ENCODE results near the gene WDR5. TPM values are rescaled to one million over a fixed set of nuclear protein-coding genes. Genes with fewer than 3 reads are reported as not detected.

The WDR5 gene
- total RNA-seq, 1 experiment from 2014 or later = 62.5 TPM

GRCh38 chr9:134168757-134169550 is 33.1 kb downstream of the WDR5 start:
- no peak overlapping the region for H3K27ac Mint-ChIP-seq
- TF ChIP-seq ZNF396 (CRISPR knock-in tag; IDR thresholded peaks at IDR 0.05; ENCODE audit: borderline replicate concordance) (no peak), E2F5 (CRISPR knock-in tag; IDR thresholded peaks at IDR 0.05) (no peak), ZBTB21 (CRISPR knock-in tag; IDR thresholded peaks at IDR 0.05; ENCODE audit: borderline replicate concordance) (no peak), ZNF317 (CRISPR knock-in tag; IDR thresholded peaks at IDR 0.05; ENCODE audit: borderline replicate concordance, low read depth) (no peak), NR1H2 (CRISPR knock-in tag; IDR thresholded peaks at IDR 0.05) (no peak), KAT7 (CRISPR knock-in tag; IDR thresholded peaks at IDR 0.05; ENCODE audit: borderline replicate concordance) (no peak), TP53 (CRISPR knock-in tag; IDR thresholded peaks at IDR 0.05) (no peak), ZNF532 (CRISPR knock-in tag; IDR thresholded peaks at IDR 0.05; ENCODE audit: borderline replicate concordance) (no peak), GRHL2 (CRISPR knock-in tag; IDR thresholded peaks at IDR 0.05; ENCODE audit: insufficient replicate concordance, severe bottlenecking) (no peak), CREB1 (CRISPR knock-in tag; IDR thresholded peaks at IDR 0.05) (no peak), PRDM15 (CRISPR knock-in tag; IDR thresholded peaks at IDR 0.05) (no peak), TEAD1 (CRISPR knock-in tag; IDR thresholded peaks at IDR 0.05) (no peak), IRF2 (CRISPR knock-in tag; IDR thresholded peaks at IDR 0.05; ENCODE audit: borderline replicate concordance, low read depth) (no peak), GTF2I (CRISPR knock-in tag; conservative IDR thresholded peaks at IDR 0.05) (no peak), ZNF138 (CRISPR knock-in tag; conservative IDR thresholded peaks at IDR 0.05) (no peak), MAX (CRISPR knock-in tag; IDR thresholded peaks at IDR 0.05) (no peak), ZNF219 (CRISPR knock-in tag; IDR thresholded peaks at IDR 0.05; ENCODE audit: borderline replicate concordance) (no peak), RORB (CRISPR knock-in tag; IDR thresholded peaks at IDR 0.05) (no peak), FOXP4 (CRISPR knock-in tag; IDR thresholded peaks at IDR 0.05) (no peak), GABPB1 (CRISPR knock-in tag; IDR thresholded peaks at IDR 0.05) (no peak)
- peaks cover 8% of the 10 kb centered on the region for H3K36me3 Mint-ChIP-seq
- DNase-seq (ENCODE audit: low spot score) (peak; percentile 44), ATAC-seq (no peak)
- POLR2A ChIA-PET = no interaction called here
- no peaks in the 10 kb centered on the region; the same call in 1 of the 2 replicates for H3K27me3 Mint-ChIP-seq (ENCODE audit: low read depth)
- CTCF ChIA-PET = interaction anchor here (0.5 to 5.6 kb wide), 10 partner anchors 18 to 281 kb away, joined by 3 to 54 read pairs (median 3); no protein-coding TSS in a partner anchor
- peaks cover 5% of the 10 kb centered on the region; the same call in 1 of the 2 replicates for H3K4me1 Mint-ChIP-seq
- H3K9me3 Mint-ChIP-seq = peaks cover 14% of the 10 kb centered on the region; the same call in 1 of the 2 replicates
- no peak overlapping the region for H3K4me3 Mint-ChIP-seq
